Activated CD8-positive, alpha-beta memory T cell treated with anti-CD3 and anti-CD28 coated beads for 48 hours (primary cell): Measurements from ENCODE around the gene KANSL3.
A peak's percentile ranks its signal among the peaks of the same experiment; 100 is the strongest.
"Not testable (repeated sequence)": the region's sequence is repeated elsewhere in the genome, so short reads cannot be mapped to it uniquely, and the experiment has no call there.

ENCODE experiments used
- DNase-seq, 3 experiments: peaks; one replicate each; pipeline ENCODE4 v3.0.0-alpha.2; 2020; ENCODE audit warnings: low read depth in 2 of 3, low spot score in 2 of 3

The KANSL3 gene

DNA sequence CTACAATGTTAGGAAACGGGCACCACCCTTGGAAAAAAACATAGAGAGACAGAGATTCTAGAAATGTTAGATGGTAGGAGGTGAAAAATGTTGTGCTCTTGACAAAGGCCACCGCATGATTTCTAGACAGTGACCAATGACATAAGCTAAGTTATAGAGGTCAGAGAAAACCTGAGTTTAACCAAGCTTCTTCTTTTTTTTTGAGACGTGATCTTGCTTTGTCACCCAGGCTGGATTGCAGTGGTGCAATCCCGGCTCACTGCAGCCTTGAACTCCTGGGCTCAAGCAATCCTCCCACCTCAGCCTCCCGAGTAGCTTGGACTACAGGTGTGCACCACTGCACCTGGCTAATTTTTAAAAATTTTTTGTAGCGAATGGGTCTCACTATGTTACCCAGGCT is 17.4 kb upstream of the KANSL3 start:
- DNase-seq, result no peak

GRCh38 chr2:96654791-96655190 is 16.7 kb upstream of the KANSL3 start:
- DNase-seq, result not testable (repeated sequence)

- DNase-seq, result no peak
Observed at GRCh38 chr2:96651793-96652192, 13.7 kb upstream of the KANSL3 start.

GRCh38 chr2:96649342-96649741 is 11.2 kb upstream of the KANSL3 start:
- DNase-seq, result no peak

GRCh38 chr2:96648306-96648930 is 10.3 kb upstream of the KANSL3 start:
- no peak for DNase-seq

DNA sequence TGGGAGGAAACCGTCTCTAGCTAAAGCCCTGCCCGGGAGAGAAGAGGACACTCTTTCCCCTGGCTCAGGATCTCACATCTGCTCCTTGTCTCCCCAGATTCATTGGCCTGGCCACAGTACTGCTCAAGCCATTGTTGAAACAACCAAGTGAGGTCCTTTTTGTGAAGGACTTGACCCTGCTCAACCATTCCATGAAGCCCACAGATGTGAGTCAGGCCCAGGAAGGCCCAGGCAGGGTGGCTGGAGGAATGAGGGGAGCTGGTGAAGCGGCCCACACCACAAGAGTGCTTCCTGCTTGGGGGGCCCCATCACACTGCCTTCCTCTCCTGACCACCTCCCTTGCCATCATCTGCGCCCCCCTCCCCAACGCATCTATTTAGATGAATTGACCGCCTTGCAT is 9.6 kb upstream of the KANSL3 start:
- no peak for DNase-seq

GRCh38 chr2:96642564-96643360 is 4.7 kb upstream of the KANSL3 start, which contains the start of gene FER1L5:
Gene FER1L5 (plus strand): TSS chr2:96642764. CDS start chr2:96642837, 73 bp downstream.
- no peak for DNase-seq

DNA sequence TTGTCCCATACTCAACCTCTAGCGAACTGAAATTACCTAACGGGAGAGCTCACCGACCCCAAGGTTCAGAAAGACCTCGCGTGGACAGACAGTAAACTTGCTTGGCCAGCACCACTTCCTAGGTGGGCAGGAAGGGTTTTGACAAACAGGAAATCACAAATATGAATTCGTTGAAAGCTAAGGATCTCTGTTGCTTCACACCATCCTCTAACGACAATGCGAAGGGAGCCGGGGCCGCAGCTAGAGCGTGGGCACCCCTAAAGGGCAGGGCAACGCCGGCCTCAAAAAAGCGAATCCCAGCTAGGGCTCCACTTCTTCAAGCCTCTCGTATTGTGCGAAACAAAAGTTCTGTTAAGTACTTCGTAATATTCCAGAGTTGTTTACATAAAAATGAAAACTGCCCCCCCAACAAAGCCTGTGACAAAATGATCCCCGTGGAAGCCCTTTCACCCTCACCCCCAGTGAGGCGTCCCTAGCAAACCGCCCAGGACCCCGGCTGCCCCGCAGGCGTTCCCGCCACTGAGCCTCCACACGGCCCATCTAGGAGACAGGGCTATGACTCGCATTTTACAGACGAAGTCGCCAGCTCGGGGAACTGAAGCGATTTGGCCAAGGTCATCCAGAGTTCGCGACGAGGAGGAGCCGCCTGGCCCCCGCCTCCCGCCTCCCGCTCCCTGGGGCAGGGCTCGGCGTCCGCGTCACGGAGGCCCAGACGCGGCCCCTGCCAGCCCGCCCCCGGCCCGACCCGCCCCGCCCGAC is 548 bp downstream of the KANSL3 start:
- peak; percentile 42 to 69 (median 52) for DNase-seq

GRCh38 chr2:96636551-96637171 is 1.5 kb downstream of the KANSL3 start:
- no peak for DNase-seq

GRCh38 chr2:96633641-96634040 is 4.5 kb downstream of the KANSL3 start:
- DNase-seq, result no peak

- DNase-seq, result no peak
Observed at GRCh38 chr2:96631804-96632435, 6.2 kb downstream of the KANSL3 start.

GRCh38 chr2:96626553-96626942 is 11.6 kb downstream of the KANSL3 start:
- no peak for DNase-seq

DNA sequence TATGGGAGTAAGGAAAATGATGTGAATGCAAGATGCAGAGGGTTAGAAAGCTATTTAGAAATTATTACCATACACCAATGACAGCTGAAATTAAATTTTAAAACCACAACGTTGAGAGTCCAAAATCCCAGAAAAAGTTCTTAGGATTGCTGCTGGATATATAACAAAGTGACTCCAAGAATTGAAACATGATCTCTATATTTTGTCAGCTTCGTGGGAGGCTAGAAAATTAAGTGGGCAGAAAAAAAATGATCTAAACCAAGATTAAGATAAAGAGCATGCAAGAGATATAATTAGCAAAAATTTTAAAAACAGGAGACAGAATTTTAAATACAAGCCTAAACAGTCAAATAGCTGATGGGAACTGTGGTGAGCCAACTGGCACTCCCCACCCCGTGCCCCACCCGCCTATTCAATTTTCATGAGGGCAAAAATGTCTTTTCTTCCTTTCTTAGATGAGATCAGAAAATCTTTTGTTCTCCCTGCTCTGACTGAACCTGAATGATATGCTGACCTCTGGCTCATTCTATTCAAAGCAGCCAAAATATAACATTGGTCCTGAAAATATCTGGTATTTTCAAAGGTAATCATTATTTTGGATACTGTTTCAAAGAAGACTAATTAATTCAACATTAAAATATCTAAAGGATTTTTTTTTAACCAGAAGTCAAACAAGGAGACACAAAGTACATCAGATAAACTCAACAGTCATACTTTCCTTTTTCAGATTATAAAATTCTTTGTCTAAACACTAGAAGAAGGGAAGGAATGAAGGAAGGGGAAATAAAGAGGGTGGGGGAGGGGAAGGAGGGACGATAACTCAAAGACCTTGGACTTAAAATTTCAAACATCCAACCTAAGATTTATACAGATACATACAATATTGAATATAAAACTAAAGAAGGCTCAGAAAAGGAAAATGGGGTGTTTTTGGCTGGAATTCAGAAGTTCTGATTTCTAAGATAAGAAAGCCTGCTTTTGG is 12.2 kb downstream of the KANSL3 start:
- DNase-seq, result no peak

DNA sequence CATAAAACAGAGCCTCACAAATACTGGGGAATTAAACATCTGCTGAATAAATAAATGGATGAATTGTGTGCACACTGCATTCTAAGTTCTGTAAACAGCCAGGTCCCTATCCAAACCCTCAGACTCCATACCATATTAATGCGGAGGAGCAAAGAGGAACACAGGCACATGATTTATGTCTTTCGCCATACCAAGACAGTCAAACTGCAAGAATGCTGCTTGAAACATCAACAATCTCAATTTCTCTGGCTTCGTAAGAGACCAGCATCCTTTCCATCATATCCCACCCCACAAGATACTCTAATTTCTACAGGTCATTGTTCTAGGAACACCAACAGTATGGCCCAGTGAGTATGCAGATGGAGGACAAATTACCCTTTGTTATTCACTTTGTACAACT is 15.0 kb downstream of the KANSL3 start:
- no peak for DNase-seq

- DNase-seq, result no peak
Observed at GRCh38 chr2:96622544-96622943, 15.6 kb downstream of the KANSL3 start.

GRCh38 chr2:96618596-96619283 is 19.4 kb downstream of the KANSL3 start:
- DNase-seq, result no peak

- no peak for DNase-seq
Observed at GRCh38 chr2:96617012-96617411, 21.1 kb downstream of the KANSL3 start.

- DNase-seq, result no peak
Observed at GRCh38 chr2:96616535-96616934, 21.6 kb downstream of the KANSL3 start.

DNA sequence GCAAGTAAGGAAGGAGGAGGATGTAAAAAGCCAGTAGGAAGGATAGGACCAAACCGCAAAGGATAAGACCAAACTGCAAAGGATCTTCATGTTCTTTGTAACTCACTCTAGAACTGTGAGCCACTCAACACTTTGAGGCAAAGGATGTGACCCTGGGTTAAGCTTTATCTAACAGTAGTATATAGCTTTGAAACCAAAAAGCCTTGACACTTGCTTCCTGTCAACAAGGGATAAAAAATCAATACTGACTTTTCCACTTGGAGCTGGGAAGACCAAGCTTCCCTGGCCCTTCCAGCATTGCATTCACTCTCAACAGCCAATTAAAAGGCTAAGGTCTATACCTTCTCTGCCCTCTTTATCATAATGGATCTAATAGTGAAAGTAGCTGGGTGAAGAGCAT is 22.0 kb downstream of the KANSL3 start:
- DNase-seq, result no peak
